CD4-positive, alpha-beta T cell (primary cell): ENCODE measurements around the gene CLSTN1. TPM values are rescaled to one million over a fixed set of nuclear protein-coding genes. Genes with fewer than 3 reads are reported as not detected.
A peak's percentile ranks its signal among the peaks of the same experiment; 100 is the strongest.

Experiments used
- ATAC-seq: fragments of 200-7000 bp; cut with Tn5 transposase; one replicate; pipeline ENCODE4 v1.10.0; 2022; ENCODE audit warnings: mild to moderate bottlenecking; ENCODE audit not compliant: poor library complexity
- CTCF ChIA-PET: fragments of 350-600 bp; sonication (Branson Sonifier 250); formaldehyde crosslinking; loops from one replicate; lab custom pipeline; 2021; ENCODE audit warnings: antibody characterized with exemption, inconsistent platforms; lab: Charles Lee
- POLR2A ChIA-PET: fragments of 350-600 bp; sonication (Branson Sonifier 250); formaldehyde crosslinking; loops from one replicate; lab custom pipeline; 2021; ENCODE audit warnings: antibody characterized with exemption, inconsistent platforms; lab: Charles Lee
- DNase-seq, 14 experiments: peaks; one replicate each; pipeline ENCODE4 v3.0.0-alpha.2; 2013 to 2020; ENCODE audit warnings: mixed read lengths in 2 of 14
- H3K27ac ChIP-seq, 2 donors: one replicate each; pipeline versions ENCODE4 v1.5.1 to v1.7.0; 2013; ENCODE audit warnings: low read length in 2 of 2, low read depth in 1 of 2, mild to moderate bottlenecking in 1 of 2
- H3K27me3 ChIP-seq, 2 experiments: 1 replicate in 1 of 2; 2 replicates in 1 of 2; pipeline versions ENCODE4 v1.6.1 to v1.7.0; 2013; ENCODE audit warnings: low read length in 2 of 2, control low read depth in 1 of 2, mild to moderate bottlenecking in 1 of 2, moderate library complexity in 1 of 2; ENCODE audit not compliant: insufficient read depth in 2 of 2, control insufficient read depth in 1 of 2
- H3K36me3 ChIP-seq: one replicate; pipeline ENCODE4 v1.6.1; 2013; ENCODE audit warnings: low read length, control low read depth; ENCODE audit not compliant: insufficient read depth
- H3K4me1 ChIP-seq: one replicate; pipeline ENCODE4 v1.6.1; 2013; ENCODE audit warnings: low read length, control low read depth; ENCODE audit not compliant: insufficient read depth
- H3K4me3 ChIP-seq: one replicate; pipeline ENCODE4 v1.5.1; 2013; ENCODE audit warnings: mild to moderate bottlenecking, low read length, moderate library complexity
- H3K9me3 ChIP-seq, 2 experiments: 1 replicate in 1 of 2; 2 replicates in 1 of 2; pipeline versions ENCODE4 v1.6.1 to v1.7.0; 2013; ENCODE audit warnings: low read length in 2 of 2, mild to moderate bottlenecking in 2 of 2, control low read depth in 1 of 2, moderate library complexity in 1 of 2; ENCODE audit not compliant: control insufficient read depth in 1 of 2, insufficient read depth in 1 of 2
- H3K27ac Mint-ChIP-seq: one replicate; pipeline ENCODE4 v1.8.0; 2020; ENCODE audit warnings: mixed read lengths
- H3K27me3 Mint-ChIP-seq: one replicate; pipeline ENCODE4 v1.8.0; 2021; ENCODE audit warnings: mixed read lengths
- H3K36me3 Mint-ChIP-seq: one replicate; pipeline ENCODE4 v1.8.0; 2021; ENCODE audit warnings: low read depth, mixed read lengths
- H3K4me1 Mint-ChIP-seq: one replicate; pipeline ENCODE4 v1.8.0; 2021; ENCODE audit warnings: low read depth, mixed read lengths
- H3K4me3 Mint-ChIP-seq: one replicate; pipeline ENCODE4 v1.8.0; 2020; ENCODE audit warnings: mild to moderate bottlenecking, mixed read lengths
- H3K9me3 Mint-ChIP-seq: one replicate; pipeline ENCODE4 v1.8.0; 2020; ENCODE audit warnings: mixed read lengths
- intact Hi-C, 2 experiments: fragments of 100-400 bp; cut with DNase I in 1 of 2; cut with micrococcal nuclease in 1 of 2; formaldehyde crosslinking; loops; one replicate each; pipeline versions ENCODE4 v1.15.1 to v1.9.0; 2023 to 2025; cut with DNase I, micrococcal nuclease
- total RNA-seq, 174 experiments: library from RNA in 2 of 174; stranded (reverse) in 2 of 174; gene quantifications; one replicate each; pipeline ENCODE4 v1.2.3 and lab custom pipeline; 2021 to 2026
- TF ChIP-seq, protein P1 (sequence below): fragments of 200-600 bp; IDR thresholded peaks from one replicate; pipeline ENCODE4 v1.8.0; 2022; ENCODE audit warnings: antibody characterized with exemption, mild to moderate bottlenecking

CLSTN1 gene
- total RNA-seq, 2 experiments from 2014 or later: 66.8 to 68.1 TPM

- ChIA-PET POLR2A (interaction anchor here (0.8 to 14.1 kb wide), 8 partner anchors 15 to 59 kb away, joined by 3 to 201 read pairs (median 7); partner anchors contain the start of gene PIK3CD), CTCF (interaction anchor here (0.7 to 3.7 kb wide), 8 partner anchors 28 to 60 kb away, joined by 3 to 24 read pairs (median 6); partner anchors contain the start of gene PIK3CD)
- ATAC-seq: peak; percentile 37
- intact Hi-C loops: loop anchor here (2.0 kb wide), 3 partner anchors 30 to 60 kb away; no protein-coding TSS in a partner anchor
- Mint-ChIP-seq H3K36me3 (peaks cover 37% of the 10 kb centered on the region), H3K4me3 (peak overlapping the region; percentile 88), H3K27ac (peak overlapping the region; percentile 74), H3K9me3 (no peaks in the 10 kb centered on the region), H3K4me1 (peaks cover 71% of the 10 kb centered on the region), H3K27me3 (no peaks in the 10 kb centered on the region)
- Histone ChIP-seq H3K4me1 (peaks cover 85% of the 10 kb centered on the region), H3K27me3 (no peaks in the 10 kb centered on the region), H3K4me3 (peak overlapping the region; percentile 61), H3K36me3 (peaks cover 32% of the 10 kb centered on the region), H3K9me3 (no peaks in the 10 kb centered on the region), H3K27ac (peak overlapping the region; percentile 37 to 79)
- DNase-seq: peak; percentile 28 to 84 (median 55)
- TF ChIP-seq, protein P1, sequence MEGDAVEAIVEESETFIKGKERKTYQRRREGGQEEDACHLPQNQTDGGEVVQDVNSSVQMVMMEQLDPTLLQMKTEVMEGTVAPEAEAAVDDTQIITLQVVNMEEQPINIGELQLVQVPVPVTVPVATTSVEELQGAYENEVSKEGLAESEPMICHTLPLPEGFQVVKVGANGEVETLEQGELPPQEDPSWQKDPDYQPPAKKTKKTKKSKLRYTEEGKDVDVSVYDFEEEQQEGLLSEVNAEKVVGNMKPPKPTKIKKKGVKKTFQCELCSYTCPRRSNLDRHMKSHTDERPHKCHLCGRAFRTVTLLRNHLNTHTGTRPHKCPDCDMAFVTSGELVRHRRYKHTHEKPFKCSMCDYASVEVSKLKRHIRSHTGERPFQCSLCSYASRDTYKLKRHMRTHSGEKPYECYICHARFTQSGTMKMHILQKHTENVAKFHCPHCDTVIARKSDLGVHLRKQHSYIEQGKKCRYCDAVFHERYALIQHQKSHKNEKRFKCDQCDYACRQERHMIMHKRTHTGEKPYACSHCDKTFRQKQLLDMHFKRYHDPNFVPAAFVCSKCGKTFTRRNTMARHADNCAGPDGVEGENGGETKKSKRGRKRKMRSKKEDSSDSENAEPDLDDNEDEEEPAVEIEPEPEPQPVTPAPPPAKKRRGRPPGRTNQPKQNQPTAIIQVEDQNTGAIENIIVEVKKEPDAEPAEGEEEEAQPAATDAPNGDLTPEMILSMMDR: no peak
Measured at GRCh38 chr1:9687120-9687873, 136.5 kb downstream of the CLSTN1 start.

DNA sequence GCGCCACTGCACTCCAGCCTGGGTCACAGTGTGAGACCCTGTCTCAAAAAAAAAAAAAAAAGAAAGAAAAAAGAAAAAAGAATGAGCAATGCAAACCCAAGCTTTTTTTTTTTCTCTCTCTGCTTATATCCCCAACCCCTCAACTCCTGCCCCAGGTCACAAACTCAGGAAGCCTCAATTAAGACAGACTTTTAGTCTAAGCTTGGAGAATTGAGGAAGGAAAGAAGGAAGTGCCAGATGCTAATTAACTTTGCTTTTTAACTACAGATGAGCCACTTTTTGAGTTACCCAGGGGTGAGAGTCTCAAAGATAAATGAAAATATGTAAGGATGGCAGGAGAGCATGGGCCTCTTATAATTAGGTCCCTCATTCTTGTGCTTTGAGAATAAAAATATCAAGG is 139.0 kb downstream of the CLSTN1 start:
- peak overlapping the region; percentile 6 for H3K4me3 Mint-ChIP-seq
- intact Hi-C loops: no loop called here

GRCh38 chr1:9680828-9681227 is 142.9 kb downstream of the CLSTN1 start:
- peak overlapping the region; percentile 18 to 35 for H3K27ac ChIP-seq
- POLR2A ChIA-PET: interaction anchor here (0.9 to 3.1 kb wide), 2 partner anchors 21 to 28 kb away, joined by 3 to 23 read pairs; partner anchors contain the start of gene PIK3CD
- peaks cover 62% of the 10 kb centered on the region for H3K36me3 Mint-ChIP-seq

More for the DNA sequence above, 139.0 kb downstream of the CLSTN1 start:
- CTCF ChIA-PET: interaction anchor here (0.7 to 3.7 kb wide), 3 partner anchors 10 to 58 kb away, joined by 3 to 24 read pairs (median 3); no protein-coding TSS in a partner anchor
- POLR2A ChIA-PET: interaction anchor here (2.7 to 14.1 kb wide), 3 partner anchors 19 to 56 kb away, joined by 8 to 201 read pairs (median 60); partner anchors contain the start of gene PIK3CD
- Mint-ChIP-seq H3K27me3 (no peaks in the 10 kb centered on the region), H3K36me3 (peaks cover 33% of the 10 kb centered on the region), H3K4me1 (peaks cover 63% of the 10 kb centered on the region), H3K9me3 (no peaks in the 10 kb centered on the region), H3K27ac (peak overlapping the region; percentile 83)
- no peaks in the 10 kb centered on the region for H3K9me3 ChIP-seq
- H3K36me3 ChIP-seq: peaks cover 25% of the 10 kb centered on the region
- no peak overlapping the region for H3K27ac ChIP-seq
- ATAC-seq (no peak), DNase-seq (no peak)
- TF ChIP-seq, protein P1: no peak
- H3K4me1 ChIP-seq: peaks cover 83% of the 10 kb centered on the region
- H3K4me3 ChIP-seq: no peak overlapping the region
- H3K27me3 ChIP-seq: no peaks in the 10 kb centered on the region

More at GRCh38 chr1:9680828-9681227, 142.9 kb downstream of the CLSTN1 start:
- Histone ChIP-seq H3K9me3 (no peaks in the 10 kb centered on the region), H3K4me1 (peaks cover 86% of the 10 kb centered on the region), H3K36me3 (peaks cover 38% of the 10 kb centered on the region), H3K27me3 (no peaks in the 10 kb centered on the region), H3K4me3 (no peak overlapping the region)
- no peak overlapping the region for H3K4me3 Mint-ChIP-seq
- H3K27me3 Mint-ChIP-seq: no peaks in the 10 kb centered on the region
- peak overlapping the region; percentile 83 for H3K27ac Mint-ChIP-seq
- H3K9me3 Mint-ChIP-seq: no peaks in the 10 kb centered on the region
- peaks cover 68% of the 10 kb centered on the region for H3K4me1 Mint-ChIP-seq
- CTCF ChIA-PET: interaction anchor here (2.8 kb wide), 1 partner anchor 54 kb away, joined by 12 read pairs; no protein-coding TSS in a partner anchor
- TF ChIP-seq, protein P1: no peak
- ATAC-seq: no peak
- intact Hi-C loops: no loop called here
- DNase-seq: no peak
